GM20000 (cell line): ENCODE results near the gene NOD1.

ENCODE experiments used
- DNase-seq: peaks from one replicate; pipeline ENCODE4 v3.0.0; 2012; ENCODE audit warnings: low spot score
- TF ChIP-seq, protein P1 (sequence below): IDR thresholded peaks from 2 replicates; pipeline ENCODE4 v1.5.1; 2012; ENCODE audit warnings: mild to moderate bottlenecking, control low read depth; ENCODE audit errors: extremely low read depth, missing control alignments

NOD1 gene

DNA sequence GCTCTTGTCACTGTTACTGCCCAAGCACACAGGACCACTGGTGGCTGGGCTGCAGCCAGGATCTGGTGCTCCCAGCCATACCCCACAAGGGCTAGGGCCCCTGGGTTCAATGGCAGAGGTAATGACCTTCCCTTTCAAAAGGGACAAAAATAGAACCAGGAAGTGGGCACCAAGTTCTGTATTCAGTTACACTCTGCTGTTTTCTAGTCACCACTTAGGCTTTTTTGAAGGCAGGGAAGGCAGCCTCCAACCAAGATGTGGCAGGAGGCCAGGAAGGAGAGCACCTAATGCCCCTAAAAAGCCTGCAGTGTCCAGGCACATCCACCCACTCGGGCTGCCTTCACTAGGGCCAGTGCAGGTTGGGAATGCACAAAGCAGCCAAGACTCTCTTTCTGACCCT lies 47.8 kb downstream of the NOD1 start:
- TF ChIP-seq, protein P1, sequence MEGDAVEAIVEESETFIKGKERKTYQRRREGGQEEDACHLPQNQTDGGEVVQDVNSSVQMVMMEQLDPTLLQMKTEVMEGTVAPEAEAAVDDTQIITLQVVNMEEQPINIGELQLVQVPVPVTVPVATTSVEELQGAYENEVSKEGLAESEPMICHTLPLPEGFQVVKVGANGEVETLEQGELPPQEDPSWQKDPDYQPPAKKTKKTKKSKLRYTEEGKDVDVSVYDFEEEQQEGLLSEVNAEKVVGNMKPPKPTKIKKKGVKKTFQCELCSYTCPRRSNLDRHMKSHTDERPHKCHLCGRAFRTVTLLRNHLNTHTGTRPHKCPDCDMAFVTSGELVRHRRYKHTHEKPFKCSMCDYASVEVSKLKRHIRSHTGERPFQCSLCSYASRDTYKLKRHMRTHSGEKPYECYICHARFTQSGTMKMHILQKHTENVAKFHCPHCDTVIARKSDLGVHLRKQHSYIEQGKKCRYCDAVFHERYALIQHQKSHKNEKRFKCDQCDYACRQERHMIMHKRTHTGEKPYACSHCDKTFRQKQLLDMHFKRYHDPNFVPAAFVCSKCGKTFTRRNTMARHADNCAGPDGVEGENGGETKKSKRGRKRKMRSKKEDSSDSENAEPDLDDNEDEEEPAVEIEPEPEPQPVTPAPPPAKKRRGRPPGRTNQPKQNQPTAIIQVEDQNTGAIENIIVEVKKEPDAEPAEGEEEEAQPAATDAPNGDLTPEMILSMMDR: no peak
- DNase-seq: no peak

DNA sequence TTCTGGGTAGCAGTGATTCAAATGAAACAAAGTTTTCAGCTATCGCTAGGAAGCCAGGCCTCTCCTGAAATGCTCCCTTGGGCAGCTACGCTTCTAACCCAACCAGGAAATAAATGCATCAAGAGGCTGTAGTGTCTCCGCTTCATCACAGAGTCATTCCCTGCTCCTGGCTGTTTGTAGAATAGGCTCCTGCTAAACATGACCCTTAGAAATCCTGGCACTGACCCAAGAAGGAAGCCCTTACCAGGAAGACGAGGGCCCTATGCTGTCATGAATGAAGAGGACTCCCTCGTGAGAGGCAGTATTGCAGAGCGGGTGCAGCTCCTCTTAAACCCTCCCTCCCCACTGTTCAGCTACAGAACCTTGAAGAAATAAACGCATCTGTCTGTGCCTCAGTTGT lies 48.3 kb downstream of the NOD1 start:
- TF ChIP-seq, protein P1: no peak
- no peak for DNase-seq

DNA sequence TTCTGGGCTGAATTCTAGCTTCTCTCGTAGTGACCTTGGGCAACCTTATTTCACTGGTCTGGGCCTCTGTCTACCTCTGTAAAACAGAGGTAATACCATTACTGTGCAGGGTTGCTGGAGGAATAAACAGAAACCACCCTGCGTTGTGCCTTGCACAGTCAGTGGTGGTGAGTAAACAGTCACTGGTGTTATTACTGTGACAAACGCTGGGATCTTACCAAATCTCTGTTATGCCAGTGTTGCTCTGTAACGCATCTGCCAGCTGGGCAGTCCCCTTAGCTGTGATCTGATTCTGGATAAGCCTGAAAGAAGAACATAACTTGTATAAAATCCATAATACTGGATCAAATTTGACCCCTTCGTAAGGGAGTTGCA lies 49.4 kb downstream of the NOD1 start:
- DNase-seq: no peak
- TF ChIP-seq, protein P1: no peak

DNA sequence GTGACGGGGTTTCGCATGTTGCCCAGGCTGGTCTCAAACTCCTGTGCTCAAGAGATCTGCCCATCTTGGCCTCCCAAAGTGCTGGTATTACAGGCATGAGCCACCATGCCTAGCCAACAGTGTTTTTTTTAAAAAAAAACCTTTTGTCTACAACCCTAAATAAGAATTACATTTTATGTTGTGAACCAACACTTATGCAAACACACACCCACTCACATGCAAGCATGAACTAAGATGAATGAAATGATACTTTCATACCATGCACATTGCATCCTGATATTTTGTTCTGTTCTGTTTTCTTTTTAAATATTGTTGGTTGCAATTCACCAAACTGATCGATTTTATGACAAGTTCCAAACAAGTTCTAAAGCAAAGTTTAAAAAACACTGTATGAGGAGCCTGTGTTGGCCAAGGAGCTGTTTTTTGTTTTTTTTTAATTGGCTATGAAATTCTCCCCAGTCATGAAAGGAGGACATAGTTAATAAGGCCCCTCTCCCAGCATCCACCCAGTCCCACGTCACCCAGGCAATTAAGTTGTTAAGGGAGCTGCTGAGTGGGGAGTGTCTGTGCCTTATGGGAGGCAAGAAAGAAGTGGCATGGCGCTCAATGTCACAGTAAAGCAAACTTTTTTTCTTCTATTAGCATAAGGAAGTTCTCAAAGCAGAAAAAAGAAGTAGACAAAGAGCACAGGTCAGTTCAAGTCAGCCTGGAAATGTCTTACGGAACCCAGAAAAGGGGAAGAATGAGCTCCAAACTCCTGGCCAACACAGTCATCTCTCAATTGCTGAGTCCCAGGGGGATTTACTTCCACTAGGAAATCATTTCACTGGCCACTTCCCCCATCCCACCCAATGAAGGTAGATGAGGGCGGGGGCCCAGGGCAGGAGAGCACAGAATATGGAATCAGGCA lies 50.1 kb downstream of the NOD1 start:
- TF ChIP-seq, protein P1: no peak
- no peak for DNase-seq

DNA sequence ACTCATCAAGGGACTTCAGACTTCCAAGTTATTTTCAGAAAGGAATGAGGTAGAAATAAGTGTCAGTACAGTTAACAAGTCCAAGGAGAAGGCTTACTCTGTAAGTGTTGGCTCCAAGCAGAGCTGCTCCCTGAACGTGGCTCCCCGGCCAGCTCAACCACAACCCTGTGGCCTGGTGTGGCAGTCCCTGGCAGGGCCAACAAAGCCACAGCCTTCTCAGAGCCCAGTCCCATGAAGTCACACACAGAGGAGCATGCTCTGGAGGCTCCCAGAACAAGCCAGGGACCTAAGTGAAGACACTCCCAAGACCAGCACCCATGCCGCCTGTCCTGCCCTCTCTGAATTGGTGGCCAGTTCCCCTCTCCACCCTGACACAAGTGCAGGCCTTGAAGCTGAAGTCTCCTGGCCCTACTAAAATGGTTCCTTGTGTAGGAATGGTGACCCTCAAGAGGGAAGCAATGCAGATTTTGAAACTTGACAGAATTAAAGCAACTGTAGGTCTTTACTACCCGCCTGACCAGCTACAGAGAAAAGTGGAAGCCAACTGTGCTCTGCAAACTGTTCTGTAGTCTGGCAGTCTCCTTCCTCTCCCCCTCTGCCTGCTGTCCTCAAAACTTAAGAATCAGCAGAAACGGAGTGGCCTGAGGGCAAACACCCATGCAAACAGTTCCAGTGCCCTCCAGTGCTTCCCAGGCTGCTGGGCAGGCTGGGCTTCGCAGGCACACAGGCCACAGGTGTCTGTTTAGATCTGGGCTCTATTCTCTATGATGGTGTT lies 51.1 kb downstream of the NOD1 start:
- no peak for DNase-seq
- TF ChIP-seq, protein P1: no peak

DNA sequence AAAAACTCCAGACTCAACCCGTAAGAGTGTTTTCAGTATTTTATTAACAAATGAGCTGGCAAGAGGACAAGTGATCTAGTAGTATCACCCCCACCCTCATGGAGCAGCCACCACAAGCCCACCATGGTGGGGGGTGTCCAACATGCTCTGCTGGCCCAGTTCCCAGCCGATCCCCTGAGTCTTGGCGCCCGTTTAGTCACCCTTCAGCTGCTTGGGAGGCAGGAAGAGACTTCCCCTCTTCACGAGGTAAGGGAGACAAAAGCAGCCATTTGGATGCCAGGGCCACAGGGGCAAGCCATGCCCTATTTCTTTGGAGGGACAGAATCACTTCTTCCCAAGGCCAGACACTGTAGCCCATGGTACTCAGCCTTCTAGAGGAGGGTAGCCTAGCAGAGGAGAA lies 54.1 kb downstream of the NOD1 start:
- no peak for DNase-seq
- TF ChIP-seq, protein P1: no peak
